Transverse colon (tissue), 3 donors: ENCODE results near the gene TEK.

ENCODE experiments used
- POLR2A ChIP-seq: fragments of 450-650 bp; IDR thresholded peaks from one replicate; pipeline ENCODE4 v1.6.1; 2016; ENCODE audit warnings: antibody characterized with exemption, mild to moderate bottlenecking, moderate library complexity
- TF ChIP-seq, protein P1 (sequence below), 5 experiments: fragments of 200-600 bp in 3 of 5; fragments of 450-650 bp in 2 of 5; sonication (generic) in 3 of 5; IDR thresholded peaks; 1 replicate in 2 of 5; 2 replicates in 3 of 5; pipeline ENCODE4 v1.5.1; 2016 to 2017; ENCODE audit warnings: antibody characterized with exemption in 5 of 5, inconsistent platforms in 3 of 5, mild to moderate bottlenecking in 2 of 5, moderate library complexity in 1 of 5

DNA sequence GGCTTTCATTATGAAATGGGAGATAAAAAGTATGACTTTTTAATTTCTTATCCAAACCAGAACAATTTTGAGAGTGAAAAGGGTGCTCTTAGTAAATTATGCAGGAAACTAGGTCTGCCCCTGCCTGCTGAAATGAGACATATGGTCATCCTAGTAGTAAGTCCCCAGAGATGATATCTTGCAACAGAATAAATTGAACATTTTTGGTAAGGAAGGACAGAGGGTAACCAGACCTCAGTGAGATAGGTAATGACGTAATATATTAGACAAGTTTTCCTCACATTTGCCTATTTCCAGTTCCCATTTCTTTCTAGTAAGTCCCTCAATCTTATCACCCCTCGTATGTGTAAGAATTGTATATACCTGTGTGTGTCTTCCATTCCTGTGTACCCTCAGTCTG lies 96.2 kb downstream of the TEK start:
- no peak for TF ChIP-seq POLR2A
- TF ChIP-seq, protein P1, sequence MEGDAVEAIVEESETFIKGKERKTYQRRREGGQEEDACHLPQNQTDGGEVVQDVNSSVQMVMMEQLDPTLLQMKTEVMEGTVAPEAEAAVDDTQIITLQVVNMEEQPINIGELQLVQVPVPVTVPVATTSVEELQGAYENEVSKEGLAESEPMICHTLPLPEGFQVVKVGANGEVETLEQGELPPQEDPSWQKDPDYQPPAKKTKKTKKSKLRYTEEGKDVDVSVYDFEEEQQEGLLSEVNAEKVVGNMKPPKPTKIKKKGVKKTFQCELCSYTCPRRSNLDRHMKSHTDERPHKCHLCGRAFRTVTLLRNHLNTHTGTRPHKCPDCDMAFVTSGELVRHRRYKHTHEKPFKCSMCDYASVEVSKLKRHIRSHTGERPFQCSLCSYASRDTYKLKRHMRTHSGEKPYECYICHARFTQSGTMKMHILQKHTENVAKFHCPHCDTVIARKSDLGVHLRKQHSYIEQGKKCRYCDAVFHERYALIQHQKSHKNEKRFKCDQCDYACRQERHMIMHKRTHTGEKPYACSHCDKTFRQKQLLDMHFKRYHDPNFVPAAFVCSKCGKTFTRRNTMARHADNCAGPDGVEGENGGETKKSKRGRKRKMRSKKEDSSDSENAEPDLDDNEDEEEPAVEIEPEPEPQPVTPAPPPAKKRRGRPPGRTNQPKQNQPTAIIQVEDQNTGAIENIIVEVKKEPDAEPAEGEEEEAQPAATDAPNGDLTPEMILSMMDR (IDR thresholded peaks at IDR 0.05), result no peak
